HG02970 (cell line): ENCODE results near the gene MAPT.
"Not testable (repeated sequence)": the region's sequence is repeated elsewhere in the genome, so short reads cannot be mapped to it uniquely, and the experiment has no call there.

Experiments used
- ATAC-seq: cut with Tn5 transposase; IDR thresholded peaks from one replicate; pipeline ENCODE4 v1.9.1; 2021; ENCODE audit warnings: mild to moderate bottlenecking, moderate library complexity, moderate number of reproducible peaks; ENCODE audit not compliant: unreplicated experiment, low FRiP score

Gene MAPT

DNA sequence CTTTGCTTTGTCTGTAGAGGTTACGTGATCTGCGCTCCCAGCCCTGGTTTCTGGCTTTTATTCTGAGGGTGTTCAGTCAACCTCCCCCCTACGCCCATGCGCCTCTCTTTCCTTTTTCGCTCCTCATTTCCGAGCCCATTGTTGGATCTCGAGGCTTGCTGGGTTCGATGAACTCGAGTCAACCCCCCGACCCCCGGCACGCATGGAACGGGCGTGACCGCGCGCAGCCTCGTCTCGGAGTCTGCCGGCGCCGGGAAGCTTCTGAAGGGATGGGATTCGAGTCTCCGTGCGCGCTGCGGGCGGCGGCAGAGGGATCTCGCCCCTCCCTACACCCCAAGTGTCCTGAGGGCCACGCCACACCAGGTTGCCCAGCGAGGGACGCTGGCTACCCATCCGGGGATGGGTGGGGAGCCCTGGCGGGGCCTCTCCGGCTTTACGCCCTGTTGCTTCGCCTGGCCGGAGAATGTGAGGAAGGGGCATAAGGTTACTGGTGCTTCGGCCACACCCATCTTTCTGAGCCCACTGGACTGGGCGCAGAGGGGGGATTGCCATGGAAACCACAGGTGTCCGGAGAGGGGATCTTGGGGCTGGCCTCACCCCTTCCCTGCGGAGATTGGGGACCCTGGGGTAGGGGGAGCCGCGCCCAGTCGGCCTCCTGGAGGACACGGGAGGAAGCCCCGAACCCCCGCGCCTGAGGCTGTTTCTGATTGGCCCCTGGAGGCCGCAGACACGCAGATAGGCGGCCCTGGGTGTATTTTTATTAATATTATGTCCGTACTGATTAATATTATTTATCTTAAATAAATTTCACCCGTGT, 1.8 kb downstream of the MAPT start:
- ATAC-seq = no peak

GRCh38 chr17:45896803-45897693, 2.7 kb downstream of the MAPT start:
- no peak for ATAC-seq

DNA sequence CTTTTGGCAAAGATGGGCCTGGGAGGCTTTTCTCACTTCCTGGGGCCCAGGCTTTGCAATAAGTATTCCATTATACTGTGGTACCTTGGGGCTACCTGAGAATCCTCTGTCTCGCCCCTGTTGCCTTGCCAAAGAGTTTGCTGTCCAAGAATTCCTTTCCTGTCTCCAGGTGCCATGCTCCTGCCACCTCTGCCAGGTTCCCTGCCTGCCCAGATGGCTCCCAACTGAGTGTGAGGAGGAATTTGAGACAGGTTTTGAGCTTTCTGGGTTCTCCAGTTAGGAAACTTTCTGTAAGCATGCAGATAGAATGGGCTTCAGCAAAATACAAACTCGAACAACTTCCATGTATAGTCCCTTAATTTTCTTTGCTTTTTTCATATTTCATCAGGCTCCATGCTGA, 5.8 kb downstream of the MAPT start:
- ATAC-seq = no peak

GRCh38 chr17:45900723-45901415, 6.5 kb downstream of the MAPT start:
- ATAC-seq = no peak

DNA sequence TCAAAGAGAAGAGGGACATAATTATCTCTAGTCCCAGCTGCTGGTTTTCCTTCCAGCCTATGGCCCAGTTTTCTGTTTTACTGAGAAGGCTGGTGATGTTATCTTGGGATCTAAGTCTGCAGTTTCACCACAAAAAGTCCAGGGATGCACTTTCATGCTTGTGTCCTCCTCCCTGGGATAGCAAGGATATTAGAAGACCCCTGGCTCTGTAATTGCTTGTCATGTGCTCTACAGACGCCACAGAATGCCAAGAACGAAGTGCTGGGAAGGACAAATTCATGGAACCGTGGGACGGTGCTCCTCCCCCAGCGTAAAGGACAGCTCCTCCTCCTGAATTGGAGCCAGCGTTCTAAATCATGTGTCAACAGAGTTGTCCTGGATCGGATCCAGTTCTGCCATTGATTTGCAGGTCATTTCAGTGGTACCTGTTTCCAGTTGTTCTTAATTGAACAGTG, 8.6 kb downstream of the MAPT start:
- ATAC-seq = no peak

DNA sequence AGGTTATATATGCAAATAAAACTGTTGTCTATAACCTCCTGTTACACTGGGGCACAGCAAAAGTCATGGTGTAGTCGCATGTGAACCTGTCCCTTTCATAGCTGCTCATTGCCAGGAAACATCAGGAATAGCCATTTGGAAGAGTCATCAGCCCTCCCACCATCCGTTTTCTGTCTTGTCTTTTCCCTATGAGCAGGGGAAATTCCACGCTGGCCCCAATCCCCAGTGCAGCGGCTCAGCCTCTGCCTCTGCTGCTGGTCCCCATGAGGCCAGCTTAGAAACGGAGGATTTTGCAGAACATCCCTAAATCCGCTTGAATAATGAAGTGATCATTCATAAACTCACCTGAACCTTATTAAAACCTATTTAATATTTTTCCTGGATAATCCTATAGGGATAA, 10.5 kb downstream of the MAPT start:
- ATAC-seq = no peak

GRCh38 chr17:45905814-45906213, 11.5 kb downstream of the MAPT start:
- no peak for ATAC-seq

GRCh38 chr17:45906237-45906636, 11.9 kb downstream of the MAPT start:
- ATAC-seq = no peak

- ATAC-seq = no peak
These were observed 12.7 kb downstream of the MAPT start for GRCh38 chr17:45906927-45907622.

DNA sequence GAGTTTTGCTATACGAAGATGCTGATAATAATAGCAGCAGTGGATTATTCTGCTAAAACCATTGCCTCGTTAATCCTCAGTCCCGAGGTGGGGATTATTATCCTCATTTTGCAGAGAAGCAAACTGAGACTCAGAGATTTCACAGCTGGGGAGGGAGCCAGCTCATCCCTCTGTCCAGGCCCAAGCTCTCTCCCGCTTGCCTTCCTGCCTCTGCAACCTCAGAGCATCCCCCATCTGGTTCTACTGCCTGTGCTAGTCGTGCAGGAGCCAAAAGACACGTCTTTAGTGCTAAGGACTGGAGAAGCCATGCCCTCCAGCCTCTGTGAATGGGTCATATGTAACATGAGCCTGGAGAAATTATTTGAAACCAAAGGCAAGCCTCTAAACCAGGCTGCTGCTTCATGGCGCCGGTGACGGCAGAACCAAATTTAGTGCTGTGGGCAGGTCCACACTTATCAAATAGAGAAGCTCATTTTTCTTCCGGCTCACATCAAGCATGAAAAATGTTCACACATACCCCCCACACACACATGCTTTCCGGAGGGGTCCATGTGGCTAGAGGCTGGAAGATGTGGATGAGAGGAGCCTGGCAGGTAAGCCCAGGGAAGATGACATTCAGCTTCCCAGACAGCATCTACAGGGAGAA, 13.5 kb downstream of the MAPT start:
- no peak for ATAC-seq

- ATAC-seq = no peak
These were observed 14.1 kb downstream of the MAPT start for GRCh38 chr17:45908460-45908859.

- no peak for ATAC-seq
These were observed 14.6 kb downstream of the MAPT start for GRCh38 chr17:45908935-45909334.

- ATAC-seq = no peak
These were observed 16.3 kb downstream of the MAPT start for GRCh38 chr17:45910667-45911066.

GRCh38 chr17:45912319-45912718, 18.0 kb downstream of the MAPT start:
- no peak for ATAC-seq

- ATAC-seq = not testable (repeated sequence)
These were observed 18.7 kb downstream of the MAPT start for GRCh38 chr17:45913030-45913429.

DNA sequence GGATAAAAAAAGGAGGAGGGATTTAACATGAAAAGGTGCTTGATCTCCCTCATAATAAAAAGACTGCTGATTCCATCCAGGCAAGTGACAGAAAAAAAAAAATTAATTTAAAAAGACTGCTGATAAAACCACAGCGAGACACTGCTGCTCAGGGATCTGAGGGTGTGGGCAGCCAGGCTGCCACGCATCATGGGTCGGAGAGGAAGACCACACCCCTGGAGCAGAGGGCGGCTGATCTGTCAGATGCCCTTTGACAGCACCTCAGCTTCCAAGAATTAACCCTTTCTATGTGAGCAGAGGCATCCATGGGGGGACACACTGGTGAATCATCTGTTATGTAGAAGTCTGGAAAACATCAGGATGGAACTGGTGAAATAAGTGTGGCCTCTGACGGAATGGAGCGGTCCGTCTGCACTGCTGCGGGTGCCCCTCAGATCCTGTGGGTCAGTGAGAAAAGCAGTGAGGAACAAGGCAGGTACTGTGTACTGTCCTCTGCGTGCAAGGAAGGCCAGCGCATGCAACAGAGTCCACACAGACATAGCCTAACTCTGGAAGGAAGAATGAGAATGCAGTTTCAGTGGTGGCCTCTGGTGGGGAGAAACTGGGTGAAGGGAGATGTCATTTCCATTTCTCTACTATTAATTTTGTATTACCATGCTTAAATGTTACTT, 19.8 kb downstream of the MAPT start:
- ATAC-seq = no peak

DNA sequence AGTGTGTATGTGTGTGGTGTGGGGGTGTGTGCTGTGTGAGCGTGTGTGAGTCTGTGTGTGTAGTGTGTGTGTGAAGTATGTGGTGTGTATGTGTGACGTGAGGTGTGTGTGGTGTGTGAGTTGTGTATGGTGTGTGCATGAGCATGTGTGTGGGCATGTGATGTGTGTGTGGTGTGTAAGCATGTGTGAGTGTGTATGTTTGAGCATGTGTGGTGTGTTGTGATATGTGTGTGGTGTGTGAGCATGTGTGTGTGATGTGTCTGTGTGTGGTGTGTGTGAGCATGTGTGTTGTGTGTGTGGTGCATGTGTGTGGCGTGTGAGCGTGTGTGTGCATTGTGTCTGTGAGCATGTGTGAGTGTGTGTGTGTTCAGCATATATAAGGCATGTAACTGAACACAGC, 20.9 kb downstream of the MAPT start:
- ATAC-seq = no peak

DNA sequence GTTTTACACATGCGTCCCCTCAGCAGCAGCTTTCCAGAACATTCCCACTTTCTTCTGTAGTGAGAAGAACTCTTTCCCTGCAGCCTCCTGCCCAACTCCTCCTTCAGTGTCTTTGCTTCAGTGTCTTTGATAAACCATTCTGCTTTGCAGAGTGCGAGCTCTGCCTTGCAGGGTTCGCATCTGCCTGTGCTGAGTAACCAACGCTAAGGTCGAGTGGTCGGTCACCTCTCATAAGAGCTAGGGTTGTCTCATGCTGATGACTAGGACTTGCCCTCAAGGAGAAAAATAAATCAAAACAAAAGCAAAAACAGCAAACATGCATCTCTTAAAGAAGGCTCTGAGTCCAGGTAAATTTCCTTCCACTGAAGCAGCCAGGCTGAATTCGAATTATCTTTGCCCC, 22.7 kb downstream of the MAPT start:
- no peak for ATAC-seq

- ATAC-seq = no peak
These were observed 23.9 kb downstream of the MAPT start for GRCh38 chr17:45918241-45918745.
